GM19239 (cell line): ENCODE results near the gene TPRA1.

Experiments used
- DNase-seq: peaks from one replicate; pipeline ENCODE4 v3.0.0; 2011; ENCODE audit warnings: low spot score; ENCODE audit not compliant: insufficient read length
- FAIRE-seq: peaks from 2 replicates; lab custom pipeline; 2011; peaks lifted over from hg19 to GRCh38; lab: Jason Lieb, UNC

TPRA1 gene

GRCh38 chr3:127597020-127597771 is 6.7 kb upstream of the TPRA1 start:
- DNase-seq (no peak), FAIRE-seq (no peak)

GRCh38 chr3:127595303-127595702 is 4.8 kb upstream of the TPRA1 start:
- no peak for FAIRE-seq

GRCh38 chr3:127593178-127593577 is 2.6 kb upstream of the TPRA1 start:
- DNase-seq (no peak), FAIRE-seq (no peak)

More at GRCh38 chr3:127595303-127595702, 4.8 kb upstream of the TPRA1 start:
- no peak for DNase-seq

GRCh38 chr3:127590282-127590592 is 296 bp downstream of the TPRA1 start:
- FAIRE-seq (no peak), DNase-seq (peak; percentile 44)

GRCh38 chr3:127589600-127590281 is 792 bp downstream of the TPRA1 start:
- no peak for FAIRE-seq
- no peak for DNase-seq

- FAIRE-seq: peak; percentile 72
- DNase-seq: peak; percentile 26
Measured at GRCh38 chr3:127588806-127589577, 1.5 kb downstream of the TPRA1 start.

- FAIRE-seq: no peak
- no peak for DNase-seq
Measured at GRCh38 chr3:127587876-127588275, 2.7 kb downstream of the TPRA1 start.

- FAIRE-seq (no peak), DNase-seq (no peak)
Measured at GRCh38 chr3:127585813-127586413, 4.6 kb downstream of the TPRA1 start.

- FAIRE-seq: peak; percentile 64
- no peak for DNase-seq
Measured at GRCh38 chr3:127585163-127585812, 5.2 kb downstream of the TPRA1 start.

GRCh38 chr3:127584734-127585133 is 5.8 kb downstream of the TPRA1 start:
- FAIRE-seq: no peak
- DNase-seq: no peak

- DNase-seq: no peak
- FAIRE-seq: no peak
Measured at GRCh38 chr3:127580327-127581060, 10.0 kb downstream of the TPRA1 start.

- DNase-seq: no peak
- no peak for FAIRE-seq
Measured at GRCh38 chr3:127578802-127579201, 11.7 kb downstream of the TPRA1 start.

- no peak for FAIRE-seq
- DNase-seq: no peak
Measured at GRCh38 chr3:127578168-127578567, 12.4 kb downstream of the TPRA1 start.

- no peak for FAIRE-seq
- no peak for DNase-seq
Measured at GRCh38 chr3:127577448-127577847, 13.1 kb downstream of the TPRA1 start.

- DNase-seq (peak; percentile 95), FAIRE-seq (peak; percentile 95)
Measured at GRCh38 chr3:127574880-127575878, 15.4 kb downstream of the TPRA1 start.

- no peak for FAIRE-seq
Measured at GRCh38 chr3:127573912-127574311, 16.6 kb downstream of the TPRA1 start.

GRCh38 chr3:127573401-127573800 is 17.1 kb downstream of the TPRA1 start:
- no peak for DNase-seq
- no peak for FAIRE-seq

More at GRCh38 chr3:127573912-127574311, 16.6 kb downstream of the TPRA1 start:
- no peak for DNase-seq

GRCh38 chr3:127572735-127573134 is 17.8 kb downstream of the TPRA1 start:
- DNase-seq (no peak), FAIRE-seq (no peak)
